DOHH2 (cell line): ENCODE results near the gene FAM177B.

Experiments used
- CTCF ChIP-seq: fragments of 200-600 bp; sonication (generic); IDR thresholded peaks from one replicate; pipeline ENCODE4 v1.5.1; 2014; ENCODE audit warnings: antibody characterized with exemption, mild to moderate bottlenecking, low read depth, low read length; ENCODE audit not compliant: poor library complexity, severe bottlenecking
- EZH2phosphoT487 ChIP-seq: fragments of 200-600 bp; sonication (generic); IDR thresholded peaks from 2 replicates; pipeline ENCODE4 v1.6.1; 2017; ENCODE audit warnings: borderline replicate concordance, mild to moderate bottlenecking, antibody characterized with exemption, low read length, moderate library complexity, mixed read lengths

- TF ChIP-seq CTCF (no peak), EZH2phosphoT487 (no peak)
Observed at GRCh38 chr1:222739929-222740328, 2.9 kb downstream of the FAM177B start.
